ENCODE measurements around the gene POU2AF3.

The POU2AF3 gene

GRCh38 chr11:111353776-111354600 lies 55.6 kb downstream of the POU2AF3 start:
- DNase-seq (ENCODE audit: low spot score) = no peak

DNA sequence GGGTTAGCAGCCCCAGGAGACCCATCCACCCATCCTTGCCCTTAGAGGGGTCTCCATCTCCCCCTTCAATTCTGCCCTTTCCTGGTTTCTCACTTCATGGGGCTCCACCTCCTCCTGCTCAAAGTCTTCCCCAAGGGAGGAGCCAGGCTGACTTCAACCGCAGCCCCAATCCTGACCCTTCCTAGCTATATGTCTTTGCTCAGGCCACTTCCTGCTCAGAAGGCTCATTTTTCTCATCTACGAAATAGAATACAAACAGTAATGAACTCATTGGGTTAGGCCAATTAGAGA lies 56.2 kb downstream of the POU2AF3 start:
- no peak for DNase-seq (ENCODE audit: low spot score)

- no peak for DNase-seq (ENCODE audit: low spot score)
Observed at GRCh38 chr11:111355101-111355500, 56.8 kb downstream of the POU2AF3 start.

- DNase-seq (ENCODE audit: low spot score) = no peak
Observed at GRCh38 chr11:111355956-111356659, 57.8 kb downstream of the POU2AF3 start.

DNA sequence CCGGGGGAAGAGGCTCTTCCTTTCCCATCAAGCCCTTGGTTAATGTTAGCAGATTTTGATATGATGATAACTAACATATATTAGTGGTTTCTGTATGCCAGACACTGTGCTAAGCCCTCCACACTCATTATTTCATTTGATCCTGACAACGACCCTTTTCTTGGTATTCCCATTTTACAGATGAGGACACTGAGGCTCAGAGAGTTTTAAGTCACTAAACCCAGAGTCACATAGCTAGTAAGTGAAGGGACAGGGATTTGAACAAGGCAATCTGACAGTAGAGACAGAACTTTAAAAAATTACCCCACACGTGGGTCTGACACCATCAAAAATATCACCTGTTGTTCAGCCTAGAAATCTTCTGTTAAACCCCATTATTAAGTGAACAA lies 58.3 kb downstream of the POU2AF3 start:
- no peak for DNase-seq (ENCODE audit: low spot score)

DNA sequence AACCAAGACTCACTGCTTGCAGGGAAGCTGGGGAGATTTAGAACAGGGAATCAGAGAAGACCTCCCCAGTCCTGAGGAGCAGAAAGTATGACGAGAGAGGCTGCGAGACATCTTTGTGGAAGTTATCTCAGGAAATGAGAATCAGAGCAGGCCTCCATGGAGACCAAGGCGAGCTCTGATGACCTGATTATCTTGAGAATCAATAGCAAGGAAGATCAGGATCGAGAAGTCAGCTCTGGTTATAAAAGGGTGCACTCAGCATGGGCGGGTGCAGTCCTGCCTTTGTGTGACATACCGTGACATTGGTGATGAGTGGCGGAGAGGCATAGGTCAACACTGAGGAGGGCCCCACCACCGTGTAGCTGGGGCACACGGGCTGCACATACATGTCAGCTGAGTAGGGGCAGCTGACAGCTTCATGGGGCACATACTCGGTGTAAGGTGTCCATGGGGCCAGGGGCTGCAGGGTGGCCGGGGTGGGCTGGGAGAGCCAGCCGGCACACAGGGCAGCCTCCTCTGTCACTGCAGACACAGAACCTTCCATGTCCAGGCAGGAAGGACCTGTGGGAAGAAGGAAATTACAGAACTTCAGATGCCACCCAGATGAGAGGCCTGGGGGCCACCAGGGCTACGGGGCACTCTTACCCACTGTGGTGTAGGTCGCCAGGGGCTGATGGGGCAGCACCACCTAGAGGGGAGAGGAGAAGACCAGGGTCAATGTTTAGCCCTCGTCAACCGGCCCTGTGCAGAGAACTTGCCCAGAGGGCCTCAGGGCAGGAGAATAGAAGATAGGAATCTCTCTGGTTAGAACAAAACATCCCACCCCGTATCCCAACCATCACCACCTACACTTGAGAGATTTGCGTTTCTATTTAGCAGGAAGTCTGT lies 59.0 kb downstream of the POU2AF3 start:
- DNase-seq (ENCODE audit: low spot score) = no peak
